Measurements from ENCODE around the gene ZNF215.

The ZNF215 gene

GRCh38 chr11:6931146-6931713 is 5.0 kb downstream of the ZNF215 start:
- Histone ChIP-seq H2AFZ (ENCODE audit: low read length) (no peak overlapping the region), H3F3A (ENCODE audit: low read depth) (peaks cover 5% of the 10 kb centered on the region; the same call in 1 of the 2 replicates), H3K9me3 (ENCODE audit: insufficient read depth, low read depth, low read length) (no peaks in the 10 kb centered on the region), H3K4me1 (ENCODE audit: insufficient read depth, low read length, poor library complexity, severe bottlenecking) (peaks cover 30% of the 10 kb centered on the region), H3K27me3 (ENCODE audit: insufficient read depth, low read length, poor library complexity, severe bottlenecking) (no peaks in the 10 kb centered on the region), H3K4me2 (ENCODE audit: low read depth, low read length, poor library complexity, severe bottlenecking) (peak overlapping the region; percentile 68), H3K9ac (ENCODE audit: low read depth, low read length, poor library complexity, severe bottlenecking) (no peak overlapping the region), H4K20me1 (ENCODE audit: insufficient read depth, low read length, poor library complexity, severe bottlenecking) (no peaks in the 10 kb centered on the region), H3K4me3 (ENCODE audit: low read length, poor library complexity, severe bottlenecking) (peak overlapping the region; percentile 43), H3K9me2 (replicated peaks; ENCODE audit: low read depth, low read length) (no peaks in the 10 kb centered on the region), H3K36me3 (ENCODE audit: insufficient read depth, low read length) (no peaks in the 10 kb centered on the region), H3K79me2 (ENCODE audit: insufficient read depth, low read length) (peaks cover 37% of the 10 kb centered on the region)
- no peak for TF ChIP-seq CTCF (conservative IDR thresholded peaks at IDR 0.05; ENCODE audit: low read length)
- TF ChIP-seq EZH2phosphoT487 (IDR thresholded peaks at IDR 0.05; ENCODE audit: borderline replicate concordance): no peak

GRCh38 chr11:6932145-6932544 is 5.9 kb downstream of the ZNF215 start:
- Histone ChIP-seq H3K9ac (ENCODE audit: low read depth, low read length, poor library complexity, severe bottlenecking) (peak overlapping the region; percentile 55), H3K4me1 (ENCODE audit: insufficient read depth, low read length, poor library complexity, severe bottlenecking) (peaks cover 30% of the 10 kb centered on the region), H3K27me3 (ENCODE audit: insufficient read depth, low read length, poor library complexity, severe bottlenecking) (no peaks in the 10 kb centered on the region), H3K4me3 (ENCODE audit: low read length, poor library complexity, severe bottlenecking) (peak overlapping the region; percentile 62), H3F3A (ENCODE audit: low read depth) (peaks cover 5% of the 10 kb centered on the region; the same call in 1 of the 2 replicates), H4K20me1 (ENCODE audit: insufficient read depth, low read length, poor library complexity, severe bottlenecking) (no peaks in the 10 kb centered on the region), H3K79me2 (ENCODE audit: insufficient read depth, low read length) (peaks cover 36% of the 10 kb centered on the region), H3K4me2 (ENCODE audit: low read depth, low read length, poor library complexity, severe bottlenecking) (peak overlapping the region; percentile 68), H3K9me3 (ENCODE audit: insufficient read depth, low read depth, low read length) (no peaks in the 10 kb centered on the region), H3K9me2 (replicated peaks; ENCODE audit: low read depth, low read length) (0 out of 2 replicates have a peak, but pooled peaks cover 4% of the 10 kb centered on the region), H2AFZ (ENCODE audit: low read length) (no peak overlapping the region), H3K36me3 (ENCODE audit: insufficient read depth, low read length) (no peaks in the 10 kb centered on the region)
- no peak for TF ChIP-seq EZH2phosphoT487 (IDR thresholded peaks at IDR 0.05; ENCODE audit: borderline replicate concordance)
- no peak for TF ChIP-seq CTCF (conservative IDR thresholded peaks at IDR 0.05; ENCODE audit: low read length)

GRCh38 chr11:6941970-6942369 is 15.7 kb downstream of the ZNF215 start:
- H4K20me1 ChIP-seq (ENCODE audit: insufficient read depth, low read length, poor library complexity, severe bottlenecking): no peaks in the 10 kb centered on the region
- no peak overlapping the region for H2AFZ ChIP-seq (ENCODE audit: low read length)
- H3K4me2 ChIP-seq (ENCODE audit: low read depth, low read length, poor library complexity, severe bottlenecking): no peak overlapping the region
- peaks cover 10% of the 10 kb centered on the region; the same call in 1 of the 2 replicates for H3K36me3 ChIP-seq (ENCODE audit: insufficient read depth, low read length)
- H3K27me3 ChIP-seq (ENCODE audit: insufficient read depth, low read length, poor library complexity, severe bottlenecking): no peaks in the 10 kb centered on the region
- H3K9me2 ChIP-seq (replicated peaks; ENCODE audit: low read depth, low read length): 0 out of 2 replicates have a peak, but pooled peaks cover 2% of the 10 kb centered on the region
- no peak for TF ChIP-seq CTCF (conservative IDR thresholded peaks at IDR 0.05; ENCODE audit: low read length)
- TF ChIP-seq EZH2phosphoT487 (IDR thresholded peaks at IDR 0.05; ENCODE audit: borderline replicate concordance): no peak
- H3K4me1 ChIP-seq (ENCODE audit: insufficient read depth, low read length, poor library complexity, severe bottlenecking): no peaks in the 10 kb centered on the region
- H3K9ac ChIP-seq (ENCODE audit: low read depth, low read length, poor library complexity, severe bottlenecking): no peak overlapping the region
- H3K79me2 ChIP-seq (ENCODE audit: insufficient read depth, low read length): no peaks in the 10 kb centered on the region
- no peaks in the 10 kb centered on the region for H3K9me3 ChIP-seq (ENCODE audit: insufficient read depth, low read depth, low read length)
- H3F3A ChIP-seq (ENCODE audit: low read depth): no peaks in the 10 kb centered on the region
- H3K4me3 ChIP-seq (ENCODE audit: low read length, poor library complexity, severe bottlenecking): no peak overlapping the region

Measured in Loucy (cell line).